Thyroid gland (tissue), 4 donors: ENCODE results near the gene SIRT7. TPM values are rescaled to one million over a fixed set of nuclear protein-coding genes. Genes with fewer than 3 reads are reported as not detected.

ENCODE experiments used
- DNase-seq, 2 donors: peaks; one replicate each; pipeline ENCODE4 v3.0.0-alpha.2; 2019
- H3K27ac ChIP-seq, 3 donors: fragments of 200-600 bp; sonication (generic); 1 replicate in 2 of 3; 2 replicates in 1 of 3; pipeline ENCODE4 v1.5.1; 2016 to 2019; ENCODE audit warnings: mild to moderate bottlenecking in 1 of 3, moderate library complexity in 1 of 3
- H3K27me3 ChIP-seq: fragments of 200-600 bp; sonication (generic); one replicate; pipeline ENCODE4 v1.5.1; 2019
- H3K36me3 ChIP-seq, 2 donors: fragments of 200-600 bp; sonication (generic); one replicate each; pipeline ENCODE4 v1.5.1; 2016 to 2019
- H3K4me1 ChIP-seq, 2 donors: fragments of 200-600 bp; sonication (generic); one replicate each; pipeline ENCODE4 v1.5.1; 2017 to 2019
- H3K4me3 ChIP-seq, 3 donors: fragments of 200-600 bp; sonication (generic); replicated peaks in 1 of 3; 1 replicate in 2 of 3; 2 replicates in 1 of 3; pipeline ENCODE4 v1.5.1; 2016; ENCODE audit warnings: mild to moderate bottlenecking in 1 of 3
- H3K9me3 ChIP-seq: fragments of 200-600 bp; sonication (generic); one replicate; pipeline ENCODE4 v1.5.1; 2017
- CTCF ChIP-seq, 6 experiments: fragments of 200-600 bp in 3 of 6; fragments of 450-650 bp in 3 of 6; sonication (generic) in 3 of 6; IDR thresholded peaks; one replicate each; pipeline ENCODE4 v1.5.1; 2016 to 2019; ENCODE audit warnings: antibody characterized with exemption in 6 of 6, mild to moderate bottlenecking in 2 of 6, inconsistent platforms in 1 of 6, moderate library complexity in 1 of 6
- POLR2A ChIP-seq, 2 donors: fragments of 450-650 bp; IDR thresholded peaks; one replicate each; pipeline ENCODE4 v1.6.1; 2017; ENCODE audit warnings: antibody characterized with exemption in 2 of 2, mild to moderate bottlenecking in 2 of 2, moderate library complexity in 1 of 2
- WGBS, 2 donors: methylation state at CpG; one replicate each; pipeline ENCODE4 v1.1.5; 2017; 5-methylcytosine and 5-hydroxymethylcytosine counted together
- intact Hi-C: fragments of 100-400 bp; cut with DNase I; formaldehyde crosslinking; loops from one replicate; pipeline ENCODE4 v1.15.1; 2023
- total RNA-seq, 4 donors: library from RNA; depleted of rRNA; stranded (reverse); fragments of >200 nt; gene quantifications; one replicate each; pipeline ENCODE4 v1.2.3, GENCODE V29; 2016

SIRT7 gene
- total RNA-seq, 4 donors from 2014 or later: 8.9 to 23.5 (median 15.8) TPM

- H3K4me1 ChIP-seq: peaks cover 16 to 33% of the 10 kb centered on the region in 2 donors
- DNase-seq: no peak
- 95 to 96% methylated on average over 37 to 44 of the region's 44 CpGs for WGBS, 2 donors
- H3K36me3 ChIP-seq: peaks cover 23 to 31% of the 10 kb centered on the region in 2 donors
- no peaks in the 10 kb centered on the region for H3K9me3 ChIP-seq
- H3K4me3 ChIP-seq: no peak overlapping the region
- H3K27ac ChIP-seq: no peak overlapping the region
- H3K27me3 ChIP-seq: no peaks in the 10 kb centered on the region
- TF ChIP-seq POLR2A (IDR thresholded peaks at IDR 0.05) (no peak), CTCF (IDR thresholded peaks at IDR 0.05) (no peak)
- intact Hi-C loops: no loop called here
Observed at GRCh38 chr17:81888105-81888987, 29.6 kb downstream of the SIRT7 start.

- intact Hi-C loops: no loop called here
- 70 to 86% methylated on average over 9 to 10 of the region's 11 CpGs for WGBS, 2 donors
- no peak overlapping the region for H3K27ac ChIP-seq
- H3K27me3 ChIP-seq: no peaks in the 10 kb centered on the region
- H3K9me3 ChIP-seq: no peaks in the 10 kb centered on the region
- H3K4me1 ChIP-seq: peaks cover 6 to 29% of the 10 kb centered on the region in 2 donors
- TF ChIP-seq CTCF (IDR thresholded peaks at IDR 0.05): no peak
- TF ChIP-seq POLR2A (IDR thresholded peaks at IDR 0.05): no peak
- H3K36me3 ChIP-seq: peaks cover 23 to 31% of the 10 kb centered on the region in 2 donors
- peak; percentile 47 to 80 for DNase-seq
- no peak overlapping the region for H3K4me3 ChIP-seq
Observed at GRCh38 chr17:81885869-81886548, 32.0 kb downstream of the SIRT7 start.

- no peak overlapping the region for H3K27ac ChIP-seq
Observed at GRCh38 chr17:81885454-81885853, 32.5 kb downstream of the SIRT7 start.

GRCh38 chr17:81884968-81885367 lies 33.0 kb downstream of the SIRT7 start:
- no peak overlapping the region for H3K4me3 ChIP-seq
- no peaks in the 10 kb centered on the region for H3K9me3 ChIP-seq
- H3K36me3 ChIP-seq: peaks cover 23 to 31% of the 10 kb centered on the region in 2 donors
- no peaks in the 10 kb centered on the region for H3K27me3 ChIP-seq
- H3K27ac ChIP-seq: no peak overlapping the region
- H3K4me1 ChIP-seq: peaks cover 0 to 21% of the 10 kb centered on the region in 2 donors
- 95 to 96% methylated on average over 4 to 5 of the region's 5 CpGs for WGBS, 2 donors
- no peak for DNase-seq
- intact Hi-C loops: no loop called here
- TF ChIP-seq POLR2A (IDR thresholded peaks at IDR 0.05): no peak
- TF ChIP-seq CTCF (IDR thresholded peaks at IDR 0.05): no peak

More at GRCh38 chr17:81885454-81885853, 32.5 kb downstream of the SIRT7 start:
- no peak for DNase-seq
- H3K4me1 ChIP-seq: peaks cover 4 to 26% of the 10 kb centered on the region in 2 donors
- peaks cover 23 to 31% of the 10 kb centered on the region in 2 donors for H3K36me3 ChIP-seq
- H3K4me3 ChIP-seq: no peak overlapping the region
- H3K9me3 ChIP-seq: no peaks in the 10 kb centered on the region
- intact Hi-C loops: no loop called here
- WGBS, 2 donors: 86 to 88% methylated on average over 10 of the region's 10 CpGs
- TF ChIP-seq POLR2A (IDR thresholded peaks at IDR 0.05) (no peak), CTCF (IDR thresholded peaks at IDR 0.05) (no peak)
- no peaks in the 10 kb centered on the region for H3K27me3 ChIP-seq
